ENCODE measurements around the gene SOX15.

SOX15 gene

GRCh38 chr17:7576432-7576937 lies 13.4 kb downstream of the SOX15 start:
- DNase-seq, result no peak

GRCh38 chr17:7575959-7576358 lies 13.9 kb downstream of the SOX15 start:
- DNase-seq, result no peak

GRCh38 chr17:7575481-7575883 lies 14.4 kb downstream of the SOX15 start:
- DNase-seq, result no peak

GRCh38 chr17:7574176-7574953 lies 15.5 kb downstream of the SOX15 start:
- DNase-seq, result no peak

- DNase-seq, result peak; percentile 94 to 95
These were observed 16.4 kb downstream of the SOX15 start for GRCh38 chr17:7573324-7574080.

DNA sequence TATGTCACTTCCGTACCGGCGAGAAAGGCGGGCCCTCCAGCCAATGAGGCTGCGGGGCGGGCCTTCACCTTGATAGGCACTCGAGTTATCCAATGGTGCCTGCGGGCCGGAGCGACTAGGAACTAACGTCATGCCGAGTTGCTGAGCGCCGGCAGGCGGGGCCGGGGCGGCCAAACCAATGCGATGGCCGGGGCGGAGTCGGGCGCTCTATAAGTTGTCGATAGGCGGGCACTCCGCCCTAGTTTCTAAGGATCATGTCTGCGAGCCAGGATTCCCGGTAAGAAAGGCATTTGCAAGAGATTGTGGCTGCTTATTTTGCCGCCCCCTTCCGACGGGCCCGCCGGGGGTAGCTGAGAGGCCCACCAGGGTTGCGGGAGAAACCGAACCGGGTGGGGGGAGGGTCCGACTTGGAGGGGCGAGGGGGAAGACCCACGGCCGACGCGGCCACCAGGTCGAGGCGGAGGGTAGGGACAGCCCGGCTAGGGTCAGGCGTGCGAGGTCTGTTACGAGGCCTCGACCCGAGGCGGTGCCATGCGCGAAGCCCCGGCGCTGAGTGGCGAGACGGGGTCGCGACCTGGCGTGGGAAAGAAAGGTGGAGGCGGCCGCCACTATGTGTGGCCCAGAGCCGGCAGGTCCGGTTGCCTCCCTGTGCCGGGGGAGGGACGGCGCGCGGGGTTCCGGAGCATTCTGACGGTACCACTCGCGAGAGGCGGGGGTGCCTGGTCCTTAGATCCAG lies 17.1 kb downstream of the SOX15 start:
- DNase-seq, result peak; percentile 100

DNA sequence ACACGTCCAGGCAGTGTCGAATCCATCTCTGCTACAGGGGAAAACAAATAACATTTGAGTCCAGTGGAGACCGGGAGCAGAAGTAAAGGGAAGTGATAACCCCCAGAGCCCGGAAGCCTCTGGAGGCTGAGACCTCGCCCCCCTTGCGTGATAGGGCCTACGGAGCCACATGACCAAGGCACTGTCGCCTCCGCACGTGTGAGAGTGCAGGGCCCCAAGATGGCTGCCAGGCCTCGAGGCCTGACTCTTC lies 17.6 kb downstream of the SOX15 start:
- no peak for DNase-seq

DNA sequence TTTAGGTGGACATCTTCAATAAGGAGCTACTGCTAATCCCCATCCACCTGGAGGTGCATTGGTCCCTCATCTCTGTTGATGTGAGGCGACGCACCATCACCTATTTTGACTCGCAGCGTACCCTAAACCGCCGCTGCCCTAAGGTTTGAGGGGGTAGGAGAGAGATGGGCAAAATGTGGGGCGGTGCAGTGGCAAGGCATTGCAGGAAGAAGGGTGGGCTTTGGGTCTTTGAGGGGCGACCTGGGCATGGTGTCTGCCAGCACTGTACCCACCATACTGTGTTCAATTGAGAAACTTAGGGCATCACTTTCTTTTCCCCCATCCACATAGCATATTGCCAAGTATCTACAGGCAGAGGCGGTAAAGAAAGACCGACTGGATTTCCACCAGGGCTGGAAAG lies 19.5 kb downstream of the SOX15 start:
- no peak for DNase-seq

DNA sequence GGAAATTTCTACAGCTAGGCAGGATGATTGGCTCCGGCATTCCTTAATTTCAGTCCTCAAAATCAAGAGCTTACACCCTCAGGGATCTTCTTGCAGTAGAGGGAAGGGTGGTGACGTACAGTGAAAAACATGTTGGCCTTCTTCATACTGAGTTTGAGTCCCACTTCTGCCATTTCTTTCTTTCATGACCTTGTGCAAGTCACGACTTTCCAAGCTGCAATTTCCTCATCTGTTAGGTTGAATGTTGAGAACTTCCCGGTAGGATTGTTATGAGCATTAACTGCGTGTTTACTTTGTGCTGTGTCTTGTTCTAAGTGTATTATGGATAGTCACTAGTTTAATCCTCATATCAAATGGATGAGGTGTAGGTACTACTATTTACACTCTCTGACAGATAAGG lies 20.3 kb downstream of the SOX15 start:
- no peak for DNase-seq

DNA sequence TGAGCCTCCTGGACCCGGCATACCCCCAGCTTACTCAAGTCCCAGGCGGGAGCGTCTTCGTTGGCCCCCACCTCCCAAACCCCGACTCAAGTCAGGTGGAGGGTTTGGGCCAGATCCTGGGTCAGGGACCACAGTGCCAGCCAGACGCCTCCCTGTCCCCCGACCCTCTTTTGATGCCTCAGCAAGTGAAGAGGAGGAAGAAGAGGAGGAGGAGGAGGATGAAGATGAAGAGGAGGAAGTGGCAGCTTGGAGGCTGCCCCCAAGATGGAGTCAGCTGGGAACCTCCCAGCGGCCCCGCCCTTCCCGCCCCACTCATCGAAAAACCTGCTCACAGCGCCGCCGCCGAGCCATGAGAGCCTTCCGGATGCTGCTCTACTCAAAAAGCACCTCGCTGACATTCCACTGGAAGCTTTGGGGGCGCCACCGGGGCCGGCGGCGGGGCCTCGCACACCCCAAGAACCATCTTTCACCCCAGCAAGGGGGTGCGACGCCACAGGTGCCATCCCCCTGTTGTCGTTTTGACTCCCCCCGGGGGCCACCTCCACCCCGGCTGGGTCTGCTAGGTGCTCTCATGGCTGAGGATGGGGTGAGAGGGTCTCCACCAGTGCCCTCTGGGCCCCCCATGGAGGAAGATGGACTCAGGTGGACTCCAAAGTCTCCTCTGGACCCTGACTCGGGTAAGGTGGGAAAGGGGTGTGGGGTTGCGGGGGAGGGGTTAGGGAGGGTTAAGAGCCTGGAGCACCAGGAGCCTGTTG lies 26.6 kb downstream of the SOX15 start:
- no peak for DNase-seq

GRCh38 chr17:7562208-7562605 lies 27.7 kb downstream of the SOX15 start:
- DNase-seq, result no peak

GRCh38 chr17:7561589-7562207 lies 28.2 kb downstream of the SOX15 start, which contains the start of gene SENP3:
Gene SENP3, plus strand, starts transcription at chr17:7561919. Its CDS starts 1,158 bp downstream, at chr17:7563077.
- DNase-seq, result peak; percentile 91 to 95

DNA sequence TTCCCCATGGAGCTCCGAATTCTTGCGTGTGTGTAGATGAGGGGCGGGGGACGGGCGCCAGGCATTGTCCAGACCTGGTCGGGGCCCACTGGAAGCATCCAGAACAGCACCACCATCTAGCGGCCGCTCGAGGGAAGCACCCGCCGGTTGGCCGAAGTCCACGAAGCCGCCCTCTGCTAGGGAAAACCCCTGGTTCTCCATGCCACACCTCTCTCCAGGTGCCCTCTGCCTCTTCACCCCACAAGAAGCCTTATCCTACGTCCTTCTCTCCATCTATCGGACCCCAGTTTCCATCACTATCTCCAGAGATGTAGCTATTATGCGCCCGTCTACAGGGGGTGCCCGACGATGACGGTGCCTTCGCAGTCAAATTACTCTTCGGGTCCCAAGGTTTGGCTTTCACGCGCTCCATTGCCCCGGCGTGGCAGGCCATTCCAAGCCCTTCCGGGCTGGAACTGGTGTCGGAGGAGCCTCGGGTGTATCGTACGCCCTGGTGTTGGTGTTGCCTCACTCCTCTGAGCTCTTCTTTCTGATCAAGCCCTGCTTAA lies 28.8 kb downstream of the SOX15 start:
- DNase-seq, result peak; percentile 83 to 86

- DNase-seq, result peak; percentile 59 to 66
These were observed 29.5 kb downstream of the SOX15 start for GRCh38 chr17:7560172-7561027.

DNA sequence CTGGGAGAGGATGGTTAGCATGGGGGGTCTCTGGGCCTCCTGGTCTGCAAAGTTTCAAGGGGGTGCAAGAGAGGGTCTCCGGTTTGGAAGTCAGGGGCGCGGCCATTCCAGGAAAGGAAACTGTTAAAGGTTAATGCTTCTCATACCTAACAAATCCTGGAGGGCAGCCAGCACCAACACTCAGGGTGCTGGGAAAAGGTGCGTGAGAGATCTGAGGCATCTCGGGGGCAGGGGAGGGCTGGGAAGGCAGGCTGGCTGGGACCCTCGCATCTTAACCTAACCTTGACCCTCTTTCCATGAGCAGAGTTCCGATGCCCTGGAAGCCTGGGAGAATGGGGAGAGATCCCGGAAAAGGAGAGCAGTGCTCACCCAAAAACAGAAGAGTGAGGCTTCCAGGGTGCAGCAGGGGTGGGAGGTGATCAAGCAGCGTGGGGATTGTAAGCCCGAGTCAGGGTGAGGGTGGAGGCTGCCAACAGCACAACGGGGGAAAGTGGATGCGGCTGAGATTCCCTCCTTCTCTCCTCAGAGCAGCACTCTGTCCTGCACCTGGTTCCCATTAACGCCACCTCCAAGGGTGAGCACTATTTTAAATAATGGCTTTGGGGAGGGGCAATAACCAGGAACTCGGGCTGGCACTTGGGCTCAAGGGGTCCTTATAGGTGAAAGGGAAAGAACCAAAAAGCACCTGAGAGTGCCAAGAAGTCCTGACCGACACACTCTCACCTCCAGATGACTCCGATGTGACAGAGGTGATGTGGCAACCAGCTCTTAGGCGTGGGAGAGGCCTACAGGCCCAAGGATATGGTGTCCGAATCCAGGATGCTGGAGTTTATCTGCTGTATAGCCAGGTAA lies 30.3 kb downstream of the SOX15 start:
- no peak for DNase-seq

DNA sequence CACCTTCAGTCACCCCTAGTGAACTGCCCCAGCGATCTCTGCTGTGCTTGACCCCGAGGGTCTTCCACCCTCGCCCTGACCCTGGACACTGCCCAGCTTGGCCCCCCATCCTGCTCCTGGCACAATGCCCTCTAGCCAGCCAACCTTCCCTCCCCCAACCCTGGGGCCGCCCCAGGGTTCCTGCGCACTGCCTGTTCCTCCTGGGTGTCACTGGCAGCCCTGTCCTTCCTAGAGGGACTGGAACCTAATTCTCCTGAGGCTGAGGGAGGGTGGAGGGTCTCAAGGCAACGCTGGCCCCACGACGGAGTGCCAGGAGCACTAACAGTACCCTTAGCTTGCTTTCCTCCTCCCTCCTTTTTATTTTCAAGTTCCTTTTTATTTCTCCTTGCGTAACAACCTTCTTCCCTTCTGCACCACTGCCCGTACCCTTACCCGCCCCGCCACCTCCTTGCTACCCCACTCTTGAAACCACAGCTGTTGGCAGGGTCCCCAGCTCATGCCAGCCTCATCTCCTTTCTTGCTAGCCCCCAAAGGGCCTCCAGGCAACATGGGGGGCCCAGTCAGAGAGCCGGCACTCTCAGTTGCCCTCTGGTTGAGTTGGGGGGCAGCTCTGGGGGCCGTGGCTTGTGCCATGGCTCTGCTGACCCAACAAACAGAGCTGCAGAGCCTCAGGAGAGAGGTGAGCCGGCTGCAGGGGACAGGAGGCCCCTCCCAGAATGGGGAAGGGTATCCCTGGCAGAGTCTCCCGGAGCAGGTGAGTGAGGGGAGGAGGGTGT lies 31.2 kb downstream of the SOX15 start, which contains the start of gene TNFSF13:
TSS of gene TNFSF13 (plus strand) at position 207 of the 776 bp plus-strand sequence. CDS start at position 497, 290 bp downstream.
- no peak for DNase-seq

- peak in 1 of 2 donors; percentile 67 for DNase-seq
These were observed 31.9 kb downstream of the SOX15 start for GRCh38 chr17:7557775-7558543.

GRCh38 chr17:7557147-7557764 lies 32.6 kb downstream of the SOX15 start:
- DNase-seq, result no peak
